Ovary (tissue), 3 donors: ENCODE results near the gene GGCX.

Experiments used
- EP300 ChIP-seq: sonication (generic); formaldehyde crosslinking; IDR thresholded peaks from one replicate; pipeline ENCODE4 v1.6.1; 2017; ENCODE audit warnings: antibody characterized with exemption
- TF ChIP-seq, protein P1 (sequence below), 3 donors: fragments of 450-650 bp in 2 of 3; fragments of 200-600 bp in 1 of 3; IDR thresholded peaks; one replicate each; pipeline versions ENCODE4 v1.5.1 to v1.8.0; 2016 to 2022; ENCODE audit warnings: antibody characterized with exemption in 3 of 3, mild to moderate bottlenecking in 1 of 3
- donor health status: DM: no; HTN: no; CAD: no.

DNA sequence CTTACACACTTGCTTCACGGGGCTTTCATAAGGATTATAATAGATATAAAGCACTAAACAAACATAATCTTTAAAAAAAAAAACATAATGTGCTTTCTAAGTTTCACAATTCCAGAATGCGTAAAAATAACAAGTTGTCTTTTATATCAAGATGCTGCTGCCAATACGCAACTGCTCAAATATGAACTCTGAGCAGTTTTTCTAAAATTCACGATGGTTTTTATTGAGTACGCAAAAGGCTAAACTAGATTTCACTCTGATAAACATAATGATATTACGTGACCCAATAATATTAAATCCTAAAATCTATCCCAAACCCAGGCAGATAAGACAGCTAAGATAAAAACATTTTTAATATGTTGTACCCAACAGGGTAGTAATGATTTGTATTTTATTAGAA is 47.0 kb downstream of the GGCX start:
- no peak for TF ChIP-seq EP300
- TF ChIP-seq, protein P1, sequence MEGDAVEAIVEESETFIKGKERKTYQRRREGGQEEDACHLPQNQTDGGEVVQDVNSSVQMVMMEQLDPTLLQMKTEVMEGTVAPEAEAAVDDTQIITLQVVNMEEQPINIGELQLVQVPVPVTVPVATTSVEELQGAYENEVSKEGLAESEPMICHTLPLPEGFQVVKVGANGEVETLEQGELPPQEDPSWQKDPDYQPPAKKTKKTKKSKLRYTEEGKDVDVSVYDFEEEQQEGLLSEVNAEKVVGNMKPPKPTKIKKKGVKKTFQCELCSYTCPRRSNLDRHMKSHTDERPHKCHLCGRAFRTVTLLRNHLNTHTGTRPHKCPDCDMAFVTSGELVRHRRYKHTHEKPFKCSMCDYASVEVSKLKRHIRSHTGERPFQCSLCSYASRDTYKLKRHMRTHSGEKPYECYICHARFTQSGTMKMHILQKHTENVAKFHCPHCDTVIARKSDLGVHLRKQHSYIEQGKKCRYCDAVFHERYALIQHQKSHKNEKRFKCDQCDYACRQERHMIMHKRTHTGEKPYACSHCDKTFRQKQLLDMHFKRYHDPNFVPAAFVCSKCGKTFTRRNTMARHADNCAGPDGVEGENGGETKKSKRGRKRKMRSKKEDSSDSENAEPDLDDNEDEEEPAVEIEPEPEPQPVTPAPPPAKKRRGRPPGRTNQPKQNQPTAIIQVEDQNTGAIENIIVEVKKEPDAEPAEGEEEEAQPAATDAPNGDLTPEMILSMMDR (IDR thresholded peaks at IDR 0.05): no peak
